HG03159 (cell line): ENCODE data around the gene HBB.
"Not testable (repeated sequence)": the region's sequence is repeated elsewhere in the genome, so short reads cannot be mapped to it uniquely, and the experiment has no call there.

Experiments used
- ATAC-seq: cut with Tn5 transposase; IDR thresholded peaks from one replicate; pipeline ENCODE4 v1.9.1; 2021; ENCODE audit warnings: mild to moderate bottlenecking, moderate library complexity; ENCODE audit not compliant: unreplicated experiment

HBB gene

DNA sequence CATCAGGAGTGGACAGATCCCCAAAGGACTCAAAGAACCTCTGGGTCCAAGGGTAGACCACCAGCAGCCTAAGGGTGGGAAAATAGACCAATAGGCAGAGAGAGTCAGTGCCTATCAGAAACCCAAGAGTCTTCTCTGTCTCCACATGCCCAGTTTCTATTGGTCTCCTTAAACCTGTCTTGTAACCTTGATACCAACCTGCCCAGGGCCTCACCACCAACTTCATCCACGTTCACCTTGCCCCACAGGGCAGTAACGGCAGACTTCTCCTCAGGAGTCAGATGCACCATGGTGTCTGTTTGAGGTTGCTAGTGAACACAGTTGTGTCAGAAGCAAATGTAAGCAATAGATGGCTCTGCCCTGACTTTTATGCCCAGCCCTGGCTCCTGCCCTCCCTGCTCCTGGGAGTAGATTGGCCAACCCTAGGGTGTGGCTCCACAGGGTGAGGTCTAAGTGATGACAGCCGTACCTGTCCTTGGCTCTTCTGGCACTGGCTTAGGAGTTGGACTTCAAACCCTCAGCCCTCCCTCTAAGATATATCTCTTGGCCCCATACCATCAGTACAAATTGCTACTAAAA lies at the start of gene HBB:
HBB (minus strand) TSS at position 340 of the 579 bp plus-strand sequence; CDS start at position 290, 50 bp downstream.
- no peak for ATAC-seq

DNA sequence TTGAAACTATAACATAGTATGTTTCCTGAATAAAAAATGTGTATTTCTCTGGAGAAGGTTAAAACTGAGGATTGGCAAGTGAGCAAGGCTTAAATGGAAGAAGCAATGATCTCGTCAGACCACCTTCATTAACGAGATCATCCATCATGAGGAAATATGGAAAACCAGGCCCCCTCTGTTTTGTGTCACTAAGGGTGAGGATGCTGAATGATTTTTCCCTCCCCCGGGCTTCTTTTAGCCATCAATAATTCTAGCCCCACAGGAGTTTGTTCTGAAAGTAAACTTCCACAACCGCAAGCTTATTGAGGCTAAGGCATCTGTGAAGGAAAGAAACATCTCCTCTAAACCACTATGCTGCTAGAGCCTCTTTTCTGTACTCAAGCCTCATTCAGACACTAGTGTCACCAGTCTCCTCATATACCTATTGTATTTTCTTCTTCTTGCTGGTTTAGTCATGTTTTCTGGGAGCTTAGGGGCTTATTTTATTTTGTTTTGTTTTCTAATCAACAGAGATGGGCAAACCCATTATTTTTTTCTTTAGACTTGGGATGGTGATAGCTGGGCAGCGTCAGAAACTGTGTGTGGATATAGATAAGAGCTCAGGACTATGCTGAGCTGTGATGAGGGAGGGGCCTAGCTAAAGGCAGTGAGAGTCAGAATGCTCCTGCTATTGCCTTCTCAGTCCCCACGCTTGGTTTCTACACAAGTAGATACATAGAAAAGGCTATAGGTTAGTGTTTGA lies 48.7 kb upstream of the HBB start:
- no peak for ATAC-seq

DNA sequence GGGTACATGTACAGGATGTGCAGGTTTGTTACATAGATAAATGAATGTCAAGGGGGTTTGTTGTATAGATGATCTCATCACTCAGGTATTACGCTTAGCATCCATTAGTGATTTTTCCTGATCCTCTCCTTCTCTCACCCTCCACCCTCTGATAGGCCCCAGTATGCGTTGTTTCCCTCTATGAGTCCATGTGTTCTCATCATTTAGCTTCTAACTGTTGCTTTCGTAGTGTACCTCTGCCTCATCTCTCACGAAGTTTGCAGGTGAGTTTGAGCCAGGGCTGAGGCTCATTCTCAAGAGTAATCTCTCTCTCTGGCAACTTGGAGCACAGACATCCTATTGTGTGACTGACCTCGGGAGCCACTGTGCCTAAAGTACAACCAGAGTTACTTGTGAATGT lies 47.5 kb upstream of the HBB start:
- ATAC-seq: no peak

DNA sequence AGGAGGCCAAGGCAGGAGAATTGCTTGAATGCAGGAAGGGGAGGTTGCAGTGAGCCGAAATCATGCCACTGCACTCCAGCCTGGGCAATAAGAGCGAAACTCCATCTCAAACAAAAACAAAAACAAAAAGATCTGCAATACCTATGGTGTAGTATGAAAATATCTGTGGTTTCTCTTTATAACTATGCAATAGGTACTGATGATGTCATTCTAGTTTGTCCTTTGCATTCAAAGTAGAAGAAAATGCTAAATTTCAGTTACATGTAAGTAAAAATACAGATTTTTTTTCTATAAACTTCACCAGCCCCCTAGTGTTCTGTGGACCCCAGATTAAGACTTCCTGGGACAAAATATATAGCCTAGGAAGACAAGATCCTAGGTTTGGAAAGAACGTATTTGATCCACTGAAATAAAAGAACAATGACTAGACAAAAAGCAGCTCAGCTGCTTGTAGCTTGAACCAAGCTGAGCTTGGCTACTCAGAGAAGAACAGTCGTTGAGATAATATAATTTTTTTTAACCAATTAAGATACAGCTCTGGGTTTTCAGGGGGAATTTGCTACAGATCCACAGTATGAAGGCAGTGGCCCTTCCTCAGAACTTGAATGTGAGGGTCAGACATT lies 45.6 kb upstream of the HBB start:
- ATAC-seq: no peak

DNA sequence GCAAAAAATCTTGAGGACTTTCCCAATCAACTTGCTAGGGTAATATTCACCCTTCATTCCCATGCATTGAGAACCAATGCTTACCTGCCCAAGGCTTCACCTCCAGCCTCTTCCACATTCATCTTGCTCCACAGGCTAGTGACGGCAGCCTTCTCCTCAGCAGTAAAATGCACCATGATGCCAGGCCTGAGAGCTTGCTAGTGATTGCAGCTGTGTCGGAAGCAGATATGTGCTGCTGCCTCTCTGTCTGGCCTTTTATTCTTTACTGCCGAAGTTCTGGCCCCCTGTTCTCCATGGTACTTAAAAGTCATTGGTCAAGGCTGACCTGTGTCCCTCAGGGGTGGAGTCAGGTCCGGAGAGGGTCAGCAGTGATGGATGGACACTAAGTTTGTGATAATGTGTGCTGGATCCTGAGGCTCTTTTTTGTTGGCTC lies 42.9 kb upstream of the HBB start, which contains the start of gene HBE1:
HBE1 (minus strand) TSS at position 231 of the 433 bp plus-strand sequence; CDS start at position 176, 55 bp downstream.
- ATAC-seq: no peak

DNA sequence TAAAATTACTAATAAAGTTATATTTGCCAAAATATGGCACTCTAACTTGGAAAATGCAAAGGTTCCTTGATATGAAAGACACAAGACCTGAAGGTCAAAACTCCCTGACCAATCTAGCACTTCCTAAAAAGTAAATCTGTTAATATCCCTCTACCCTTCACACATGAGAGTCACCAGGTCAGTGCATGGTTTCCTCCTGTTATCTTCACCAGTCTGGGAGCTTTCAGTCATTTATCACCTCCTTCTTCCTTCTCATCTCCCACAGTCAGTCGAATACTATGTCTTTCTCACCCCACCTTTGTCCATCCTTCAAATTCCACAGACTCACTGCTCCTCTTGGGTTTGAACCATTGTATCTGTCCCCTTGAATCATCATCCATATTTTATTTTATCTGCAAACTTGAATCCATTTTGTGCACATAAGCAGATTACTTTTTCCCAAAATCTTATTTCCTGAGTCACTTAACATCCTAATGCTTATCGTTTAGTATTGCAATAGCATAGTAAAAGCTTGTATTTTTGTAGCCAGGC lies 40.2 kb upstream of the HBB start:
- ATAC-seq: no peak

DNA sequence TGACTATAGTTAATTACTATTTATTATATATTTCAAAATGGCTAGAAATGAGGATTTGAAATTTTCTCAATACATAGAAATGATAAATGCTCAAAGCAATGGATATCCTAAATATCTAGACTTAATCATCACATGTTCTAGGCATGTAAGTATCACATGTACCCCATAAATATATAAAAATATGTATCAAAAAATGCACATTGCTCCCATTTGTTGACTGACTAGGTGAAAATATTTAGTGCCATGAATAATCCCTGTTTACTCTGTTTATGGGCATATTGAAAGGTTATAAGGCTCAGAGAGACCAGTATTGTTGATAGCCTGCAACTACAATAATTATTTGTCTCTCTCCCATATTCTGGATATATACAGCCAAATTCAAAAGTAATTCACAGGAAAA lies 39.7 kb upstream of the HBB start:
- ATAC-seq: no peak

DNA sequence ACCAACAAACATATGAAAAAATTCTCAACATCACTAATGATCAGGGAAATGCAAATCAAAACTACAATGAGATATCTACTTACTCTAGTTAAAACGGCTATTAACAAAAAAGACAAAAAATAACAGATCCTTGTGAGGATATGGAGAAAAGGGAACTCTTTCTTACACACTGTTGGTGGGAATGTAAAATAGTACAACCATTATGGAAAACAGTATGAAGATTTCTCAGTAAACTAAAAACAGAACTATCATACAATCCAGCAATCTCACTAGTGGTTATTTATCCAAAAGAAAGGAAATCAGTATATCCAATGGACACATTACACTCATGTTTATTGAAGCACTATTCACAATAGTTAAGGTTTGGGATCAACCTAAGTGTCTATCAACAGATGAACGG lies 39.0 kb upstream of the HBB start:
- no peak for ATAC-seq

DNA sequence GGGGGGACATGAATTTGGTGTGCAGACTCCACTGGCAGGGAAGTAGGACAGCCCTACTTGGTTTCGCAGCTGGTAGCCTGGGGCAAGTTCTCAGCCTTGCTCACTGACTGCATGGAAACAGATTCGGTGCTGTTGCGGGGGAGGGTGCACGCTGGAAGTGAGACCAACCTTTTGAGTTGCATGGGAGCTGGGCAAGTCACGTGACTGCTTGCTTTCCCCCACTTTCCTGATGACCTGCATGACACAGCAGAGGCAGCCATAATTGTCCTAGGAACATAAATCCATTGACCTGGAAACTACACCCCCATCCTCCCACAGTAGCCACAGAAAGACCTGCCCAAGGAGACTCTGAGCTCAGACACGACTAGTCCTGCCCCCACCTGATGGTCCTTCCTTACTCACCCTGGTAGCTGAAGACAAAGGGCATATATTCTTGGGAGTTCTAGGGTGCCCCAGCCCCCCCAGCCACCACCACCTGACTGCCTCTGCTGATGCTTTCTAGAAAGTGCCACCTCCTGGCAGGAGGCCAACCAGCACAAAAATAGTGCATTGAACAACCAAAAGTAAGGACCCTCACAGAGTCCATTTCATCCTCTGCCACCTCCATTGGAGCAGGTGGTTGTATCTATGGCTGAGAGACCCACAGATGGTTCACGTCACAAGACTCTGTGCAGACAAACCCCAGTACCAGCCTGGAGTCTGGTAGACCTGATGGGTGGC lies 31.8 kb upstream of the HBB start:
- no peak for ATAC-seq

DNA sequence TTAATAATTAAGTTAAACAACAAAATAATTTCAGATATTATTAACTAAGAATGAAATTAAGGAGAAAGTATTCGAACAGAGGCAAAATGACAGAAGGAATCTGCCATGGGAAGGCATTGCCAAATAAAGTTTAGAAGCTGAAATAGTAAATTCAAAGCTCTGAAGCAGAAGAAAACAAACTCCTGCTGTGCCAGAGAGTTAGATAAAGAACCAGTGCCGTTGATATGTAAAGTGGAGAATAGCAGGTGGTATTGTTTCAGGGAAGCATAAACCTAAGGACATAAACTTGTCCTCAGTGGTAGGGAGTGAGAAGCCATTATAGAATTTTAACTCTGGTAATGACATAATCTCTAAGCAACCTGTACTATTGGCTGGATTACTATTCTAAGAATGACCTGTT lies 30.4 kb upstream of the HBB start:
- ATAC-seq: no peak

DNA sequence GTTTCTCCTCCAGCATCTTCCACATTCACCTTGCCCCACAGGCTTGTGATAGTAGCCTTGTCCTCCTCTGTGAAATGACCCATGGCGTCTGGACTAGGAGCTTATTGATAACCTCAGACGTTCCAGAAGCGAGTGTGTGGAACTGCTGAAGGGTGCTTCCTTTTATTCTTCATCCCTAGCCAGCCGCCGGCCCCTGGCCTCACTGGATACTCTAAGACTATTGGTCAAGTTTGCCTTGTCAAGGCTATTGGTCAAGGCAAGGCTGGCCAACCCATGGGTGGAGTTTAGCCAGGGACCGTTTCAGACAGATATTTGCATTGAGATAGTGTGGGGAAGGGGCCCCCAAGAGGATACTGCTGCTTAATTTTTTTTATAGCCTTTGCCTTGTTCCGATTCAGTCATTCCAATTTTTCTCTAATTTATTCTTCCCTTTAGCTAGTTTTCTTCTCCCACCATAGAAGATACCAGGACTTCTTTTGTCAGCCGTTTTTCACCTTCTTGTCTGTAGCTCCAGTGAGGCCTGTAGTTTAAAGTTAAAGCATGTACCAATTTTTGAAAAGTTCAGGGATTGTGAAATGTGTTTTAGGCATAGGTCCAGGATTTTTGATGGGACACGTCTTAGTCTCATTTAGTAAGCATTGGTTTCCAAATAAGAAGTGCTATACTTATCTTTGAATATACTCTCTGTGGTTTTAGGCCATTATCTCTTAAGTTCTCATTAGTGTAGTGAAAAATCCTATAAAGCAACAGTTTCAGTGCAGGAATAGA lies 28.0 kb upstream of the HBB start, which contains the start of gene HBG2:
HBG2 (minus strand) TSS at position 136 of the 768 bp plus-strand sequence; CDS start at position 83, 53 bp downstream.
- ATAC-seq: not testable (repeated sequence)

DNA sequence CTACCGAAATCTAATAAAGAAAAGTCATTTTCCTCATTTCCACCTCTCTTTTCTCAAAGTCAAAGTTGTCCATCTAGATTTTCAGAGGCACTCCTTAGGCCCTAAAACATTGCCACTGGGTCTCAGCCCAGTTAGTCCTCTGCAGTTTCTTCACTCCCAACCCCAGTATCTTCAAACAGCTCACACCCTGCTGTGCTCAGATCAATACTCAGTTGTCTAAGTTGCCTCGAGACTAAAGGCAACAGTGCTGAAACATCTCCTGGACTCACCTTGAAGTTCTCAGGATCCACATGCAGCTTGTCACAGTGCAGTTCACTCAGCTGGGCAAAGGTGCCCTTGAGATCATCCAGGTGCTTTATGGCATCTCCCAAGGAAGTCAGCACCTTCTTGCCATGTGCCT lies 27.2 kb upstream of the HBB start:
- not testable (repeated sequence) for ATAC-seq

DNA sequence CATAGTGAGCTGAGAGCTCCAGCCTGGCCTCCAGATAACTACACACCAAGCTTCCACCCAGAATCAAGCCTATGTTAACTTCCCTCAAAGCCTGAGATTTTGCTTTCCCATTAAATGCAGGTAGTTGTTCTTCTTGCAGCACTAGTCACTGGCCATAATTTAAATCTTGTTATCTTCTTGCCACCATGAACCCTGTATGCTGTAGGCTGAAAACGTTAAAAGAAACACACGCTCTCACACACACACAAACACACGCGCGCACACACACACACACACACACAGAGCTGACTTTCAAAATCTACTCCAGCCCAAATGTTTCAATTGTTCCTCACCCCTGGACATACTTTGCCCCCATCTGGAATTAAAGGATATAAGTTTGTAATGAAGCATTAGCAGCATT lies 26.6 kb upstream of the HBB start:
- ATAC-seq: not testable (repeated sequence)

DNA sequence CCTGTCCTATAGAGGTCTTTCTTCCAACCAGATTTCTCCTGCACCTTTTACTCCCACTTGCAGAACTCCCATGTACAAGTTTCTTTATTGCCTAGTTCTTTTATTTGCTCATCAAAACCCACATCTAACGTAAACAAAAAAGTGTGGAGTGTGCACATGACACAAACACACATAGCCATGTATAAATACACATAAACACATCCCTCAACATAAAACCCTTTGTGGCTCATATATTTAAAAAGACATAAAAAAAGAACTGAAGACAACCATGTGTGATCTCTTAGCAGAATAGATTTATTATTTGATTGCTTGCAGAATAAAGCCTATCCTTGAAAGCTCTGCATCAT lies 26.0 kb upstream of the HBB start:
- no peak for ATAC-seq

DNA sequence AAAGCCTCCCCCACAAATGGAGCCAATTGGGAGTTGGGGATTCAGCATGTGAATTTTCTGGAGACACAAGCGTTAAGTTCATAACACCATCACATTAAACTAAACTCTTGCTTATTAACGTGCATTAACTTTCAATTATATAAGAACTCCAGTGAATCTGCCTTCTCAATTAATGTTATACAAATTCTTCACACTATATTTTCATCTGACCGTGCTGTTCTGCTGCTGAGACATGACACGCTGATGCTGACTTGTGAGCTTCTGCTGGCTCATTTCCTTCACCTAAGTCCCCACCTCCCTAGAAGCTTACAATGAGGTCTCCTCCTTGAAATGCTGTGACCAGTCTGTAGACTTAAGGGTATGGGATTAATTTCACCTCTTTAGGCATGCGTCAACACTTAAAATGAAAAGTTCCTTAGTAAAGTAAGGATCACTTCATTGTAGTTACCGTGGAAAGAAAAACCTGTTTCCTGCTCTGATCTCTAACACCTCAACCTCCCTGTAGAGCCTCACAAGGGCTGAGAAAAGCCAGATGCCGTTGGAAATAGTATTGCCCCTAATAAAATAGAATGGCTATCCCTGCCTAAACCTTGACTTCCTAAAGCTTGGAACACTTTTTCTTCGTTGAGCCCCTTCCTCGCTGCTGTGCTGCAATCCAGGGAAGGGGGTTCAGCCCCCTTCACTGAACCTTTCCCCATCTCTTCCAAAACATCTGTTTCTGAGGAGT lies 25.5 kb upstream of the HBB start:
- ATAC-seq: no peak

DNA sequence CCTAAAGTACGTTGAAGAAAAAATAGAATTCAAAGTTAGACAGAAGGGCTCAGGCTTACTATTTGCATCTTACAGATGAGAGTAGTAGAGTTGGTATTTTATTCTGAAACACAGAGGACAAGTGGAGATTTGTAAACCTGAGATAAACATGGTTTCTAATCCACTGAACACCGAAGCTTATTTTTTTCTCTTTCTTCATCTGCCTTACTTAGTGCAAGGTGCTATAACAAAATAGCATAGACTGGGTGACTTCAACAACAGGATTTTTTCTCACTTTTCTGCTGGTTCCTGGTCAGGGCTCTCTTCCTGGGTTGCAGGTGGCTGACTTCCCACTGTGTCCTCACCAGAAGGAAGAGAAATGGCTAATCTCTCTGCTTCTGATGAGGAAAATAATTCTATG lies 24.9 kb upstream of the HBB start:
- ATAC-seq: no peak

DNA sequence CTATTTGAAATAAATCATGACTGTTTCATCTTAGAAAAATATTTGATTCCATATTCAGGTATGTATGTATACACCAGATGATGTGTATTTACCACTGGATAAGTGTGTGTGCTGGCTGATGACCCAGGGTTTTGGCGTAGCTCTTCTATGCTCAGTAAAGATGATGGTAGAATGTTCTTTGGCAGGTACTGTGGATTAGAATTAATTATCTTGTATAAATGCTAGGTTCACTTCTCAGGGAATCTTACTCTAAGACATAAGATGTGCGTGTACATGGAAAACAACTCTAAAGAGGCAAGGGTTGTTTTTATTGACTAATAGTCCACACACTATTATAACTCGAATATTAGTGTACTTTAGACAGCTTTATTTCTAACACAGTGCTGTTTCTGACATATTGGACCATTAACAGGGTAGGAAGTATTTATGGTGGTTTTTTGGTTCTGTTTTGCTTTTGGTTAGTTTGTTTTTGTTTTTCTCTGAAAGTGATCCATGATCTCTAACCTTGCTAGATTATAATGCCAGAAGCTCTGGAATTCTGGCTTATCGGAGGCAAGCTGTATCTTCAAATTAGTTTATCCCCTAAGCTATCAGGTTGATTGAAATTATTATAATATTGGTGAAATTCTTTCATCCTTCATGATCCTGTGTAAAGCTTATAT lies 23.8 kb upstream of the HBB start:
- no peak for ATAC-seq

DNA sequence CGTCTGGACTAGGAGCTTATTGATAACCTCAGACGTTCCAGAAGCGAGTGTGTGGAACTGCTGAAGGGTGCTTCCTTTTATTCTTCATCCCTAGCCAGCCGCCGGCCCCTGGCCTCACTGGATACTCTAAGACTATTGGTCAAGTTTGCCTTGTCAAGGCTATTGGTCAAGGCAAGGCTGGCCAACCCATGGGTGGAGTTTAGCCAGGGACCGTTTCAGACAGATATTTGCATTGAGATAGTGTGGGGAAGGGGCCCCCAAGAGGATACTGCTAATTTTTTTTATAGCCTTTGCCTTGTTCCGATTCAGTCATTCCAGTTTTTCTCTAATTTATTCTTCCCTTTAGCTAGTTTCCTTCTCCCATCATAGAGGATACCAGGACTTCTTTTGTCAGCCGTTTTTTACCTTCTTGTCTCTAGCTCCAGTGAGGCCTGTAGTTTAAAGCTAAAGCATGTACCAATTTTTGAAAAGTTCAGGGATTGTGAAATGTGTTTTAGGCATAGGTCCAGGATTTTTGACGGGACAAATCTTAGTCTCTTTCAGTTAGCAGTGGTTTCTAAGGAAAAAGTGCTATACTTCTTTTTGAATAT lies 23.0 kb upstream of the HBB start, which contains the start of gene HBG1:
HBG1 (minus strand) TSS at position 51 of the 590 bp plus-strand sequence. CDS start 53 bp downstream, outside the sequence.
- not testable (repeated sequence) for ATAC-seq

DNA sequence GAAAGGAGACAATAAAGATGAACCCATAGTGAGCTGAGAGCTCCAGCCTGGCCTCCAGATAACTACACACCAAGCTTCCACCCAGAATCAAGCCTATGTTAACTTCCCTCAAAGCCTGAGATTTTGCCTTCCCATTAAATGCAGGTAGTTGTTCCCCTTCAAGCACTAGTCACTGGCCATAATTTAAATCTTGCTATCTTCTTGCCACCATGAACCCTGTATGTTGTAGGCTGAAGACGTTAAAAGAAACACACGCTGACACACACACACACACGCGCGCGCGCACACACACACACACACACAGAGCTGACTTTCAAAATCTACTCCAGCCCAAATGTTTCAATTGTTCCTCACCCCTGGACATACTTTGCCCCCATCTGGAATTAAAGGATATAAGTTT lies 21.6 kb upstream of the HBB start:
- not testable (repeated sequence) for ATAC-seq
